Endothelial cell of umbilical vein (primary cell): ENCODE results near the gene TMPRSS4. TPM values are rescaled to one million over a fixed set of nuclear protein-coding genes. Genes with fewer than 3 reads are reported as not detected.

Source experiments
- BruUV-seq: library from RNA; stranded (reverse); fragments of 400-500 nt; replicated peaks from 2 replicates; lab custom pipeline; 2021; lab: Mats Ljungman, UMichigan
- CTCF ChIA-PET: fragments of 300-600, 350-600 bp; sonication (Branson Sonifier 250); formaldehyde crosslinking; loops from one replicate; lab custom pipeline; 2021; ENCODE audit warnings: antibody characterized with exemption, inconsistent platforms; lab: Charles Lee
- POLR2A ChIA-PET: fragments of 300-600, 350-600 bp; sonication (Branson Sonifier 250); formaldehyde crosslinking; loops from one replicate; lab custom pipeline; 2021; ENCODE audit warnings: antibody characterized with exemption, inconsistent platforms; lab: Charles Lee
- DNase-seq: peaks from one replicate; pipeline ENCODE4 v3.0.0-alpha.2; 2011; ENCODE audit warnings: low read depth, low spot score
- FAIRE-seq: peaks from 2 replicates; lab custom pipeline; 2011; peaks lifted over from hg19 to GRCh38; lab: Jason Lieb, UNC
- H2AFZ ChIP-seq: 2 replicates; pipeline ENCODE4 v1.6.0; 2012; ENCODE audit warnings: low read depth, low read length, control low read depth, inconsistent platforms
- H3K27ac ChIP-seq: 2 replicates; pipeline ENCODE4 v1.5.1; 2011; ENCODE audit warnings: low read depth, mild to moderate bottlenecking, control low read depth, low read length, moderate library complexity; ENCODE audit not compliant: insufficient read depth
- H3K27me3 ChIP-seq, 2 experiments: 2 replicates each; pipeline versions ENCODE4 v1.6.0 to v1.6.1; 2011; ENCODE audit warnings: low read length in 2 of 2, mixed read lengths in 1 of 2; ENCODE audit not compliant: control insufficient read depth in 2 of 2, insufficient read depth in 2 of 2
- H3K36me3 ChIP-seq, 2 experiments: 2 replicates in 1 of 2; 3 replicates in 1 of 2; pipeline ENCODE4 v1.5.1; 2011; ENCODE audit warnings: low read length in 2 of 2, mild to moderate bottlenecking in 1 of 2, moderate library complexity in 1 of 2; ENCODE audit not compliant: control insufficient read depth in 2 of 2, insufficient read depth in 2 of 2; ENCODE audit errors: extremely low read depth in 1 of 2
- H3K4me1 ChIP-seq: 3 replicates; pipeline ENCODE4 v1.5.1; 2011; ENCODE audit warnings: mild to moderate bottlenecking, low read length; ENCODE audit not compliant: control insufficient read depth, insufficient read depth; ENCODE audit errors: extremely low read depth
- H3K4me2 ChIP-seq: 2 replicates; pipeline ENCODE4 v1.6.1; 2011; ENCODE audit warnings: low read length, control low read depth, mixed read lengths; ENCODE audit not compliant: insufficient read depth
- H3K4me3 ChIP-seq, 3 experiments: fragments of 200-600 bp in 1 of 3; sonication (generic), shearing (Covaris generic) in 1 of 3; replicated peaks in 1 of 3; 2 replicates each; pipeline ENCODE4 v1.5.1; 2011 to 2016; ENCODE audit warnings: control low read depth in 3 of 3, low read length in 3 of 3, mild to moderate bottlenecking in 2 of 3, inconsistent platforms in 1 of 3, low read depth in 1 of 3, moderate library complexity in 1 of 3; ENCODE audit not compliant: insufficient read depth in 1 of 3
- H3K79me2 ChIP-seq: 2 replicates; pipeline ENCODE4 v1.6.0; 2012; ENCODE audit warnings: low read length, inconsistent platforms; ENCODE audit not compliant: control insufficient read depth, insufficient read depth
- H3K9ac ChIP-seq: replicated peaks from 2 replicates; pipeline ENCODE3; 2011; ENCODE audit warnings: low read length, control low read depth; ENCODE audit not compliant: insufficient read depth; ENCODE audit errors: extremely low read depth
- H3K9me1 ChIP-seq: replicated peaks from 3 replicates; pipeline ENCODE4 v1.6.0; 2011; ENCODE audit warnings: mild to moderate bottlenecking, low read length; ENCODE audit not compliant: control insufficient read depth, insufficient read depth; ENCODE audit errors: extremely low read depth
- H3K9me3 ChIP-seq: replicated peaks from 2 replicates; pipeline ENCODE4 v1.5.1; 2012; ENCODE audit warnings: low read length, inconsistent platforms; ENCODE audit not compliant: control insufficient read depth, insufficient read depth
- H4K20me1 ChIP-seq: replicated peaks from 2 replicates; pipeline ENCODE3; 2011; ENCODE audit warnings: mild to moderate bottlenecking, low read length; ENCODE audit not compliant: control insufficient read depth, insufficient read depth; ENCODE audit errors: extremely low read depth
- EZH2 ChIP-seq: IDR thresholded peaks from 2 replicates; pipeline ENCODE4 v1.6.1; 2012; ENCODE audit warnings: borderline replicate concordance, low read depth, mild to moderate bottlenecking, moderate library complexity, low read length, inconsistent platforms; ENCODE audit not compliant: severe bottlenecking
- FOS ChIP-seq: IDR thresholded peaks from 2 replicates; pipeline ENCODE4 v1.6.1; 2011; ENCODE audit warnings: mild to moderate bottlenecking, low read length, moderate library complexity, borderline replicate concordance; ENCODE audit not compliant: insufficient read depth
- GATA2 ChIP-seq: IDR thresholded peaks from 2 replicates; pipeline ENCODE4 v1.7.0; 2011; ENCODE audit warnings: low read depth, mild to moderate bottlenecking, moderate library complexity, mixed read lengths, low read length; ENCODE audit not compliant: insufficient read length, insufficient read depth
- JUN ChIP-seq: IDR thresholded peaks from 2 replicates; pipeline ENCODE4 v1.6.1; 2011; ENCODE audit warnings: borderline replicate concordance, low read depth; ENCODE audit not compliant: insufficient read length, insufficient read depth
- MYC ChIP-seq: IDR thresholded peaks from one replicate; pipeline ENCODE4 v1.6.1; 2011; ENCODE audit warnings: mild to moderate bottlenecking, low read depth, low read length
- POLR2A ChIP-seq: IDR thresholded peaks from 2 replicates; pipeline ENCODE4 v1.6.1; 2012; ENCODE audit warnings: low read depth, mild to moderate bottlenecking, control low read depth, low read length
- POLR2AphosphoS5 ChIP-seq: IDR thresholded peaks from 2 replicates; pipeline ENCODE4 v1.6.1; 2012; ENCODE audit warnings: low read depth, mild to moderate bottlenecking, control low read depth, low read length, moderate library complexity; ENCODE audit not compliant: insufficient read depth
- dilution Hi-C: fragments of 300-500 bp; cut with MboI; formaldehyde crosslinking; loops from one replicate; pipeline ENCODE4 v1.15.0; 2019; ENCODE audit warnings: low sequenced_read_pairs; ENCODE audit not compliant: extremely low pct_ligation_motif_present
- intact Hi-C: fragments of 100-400 bp; cut with micrococcal nuclease; formaldehyde crosslinking; loops from one replicate; pipeline ENCODE4 v1.10.0; 2022
- polyA plus RNA-seq, 4 experiments: library from polyadenylated mRNA; depleted of rRNA in 3 of 4; stranded (reverse) in 3 of 4; unstranded in 1 of 4; fragments of >200 nt; gene quantifications; 2 replicates each; pipeline versions ENCODE4 v1.2.1 to v1.2.3, GENCODE V29; 2011 to 2012; ENCODE audit warnings: missing spikeins in 1 of 4
- total RNA-seq: library from RNA; stranded (reverse); gene quantifications from 2 replicates; pipeline ENCODE4 v1.2.3, GENCODE V29; 2021
- TF ChIP-seq, protein P1 (sequence below): IDR thresholded peaks from 2 replicates; pipeline ENCODE4 v1.6.1; 2011; ENCODE audit not compliant: insufficient read depth, insufficient read length
- TF ChIP-seq, protein P2 (sequence below), 2 donors: IDR thresholded peaks; 1 replicate in 1 of 2; 2 replicates in 1 of 2; pipeline ENCODE4 v1.5.1; 2011; ENCODE audit warnings: low read length in 2 of 2, mild to moderate bottlenecking in 2 of 2, moderate library complexity in 2 of 2, control low read depth in 1 of 2, inconsistent platforms in 1 of 2, low read depth in 1 of 2; ENCODE audit not compliant: insufficient read depth in 1 of 2; ENCODE audit errors: extremely low read depth in 1 of 2

Gene TMPRSS4
- total and polyA plus RNA-seq, 2 donors (not counting 3 experiments of a cell fraction or from before 2014, with no cell fraction given), result not detected

GRCh38 chr11:118027694-118028093, 49.2 kb upstream of the TMPRSS4 start:
- no peaks in the 10 kb centered on the region for H4K20me1 ChIP-seq
- no peaks in the 10 kb centered on the region for H3K36me3 ChIP-seq
- dilution Hi-C loops (no loop called here), intact Hi-C loops (no loop called here)
- H3K27me3 ChIP-seq, result no peaks in the 10 kb centered on the region
- no peak overlapping the region for H3K9ac ChIP-seq
- H3K4me3 ChIP-seq, result no peak overlapping the region
- no peak overlapping the region for H2AFZ ChIP-seq
- H3K27ac ChIP-seq, result no peak overlapping the region
- CTCF ChIA-PET, result no interaction called here
- TF ChIP-seq POLR2A (no peak), JUN (no peak), FOS (no peak), MYC (no peak), EZH2 (no peak), GATA2 (no peak), POLR2AphosphoS5 (no peak)
- TF ChIP-seq, protein P1, sequence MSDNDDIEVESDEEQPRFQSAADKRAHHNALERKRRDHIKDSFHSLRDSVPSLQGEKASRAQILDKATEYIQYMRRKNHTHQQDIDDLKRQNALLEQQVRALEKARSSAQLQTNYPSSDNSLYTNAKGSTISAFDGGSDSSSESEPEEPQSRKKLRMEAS, result no peak
- TF ChIP-seq, protein P2, sequence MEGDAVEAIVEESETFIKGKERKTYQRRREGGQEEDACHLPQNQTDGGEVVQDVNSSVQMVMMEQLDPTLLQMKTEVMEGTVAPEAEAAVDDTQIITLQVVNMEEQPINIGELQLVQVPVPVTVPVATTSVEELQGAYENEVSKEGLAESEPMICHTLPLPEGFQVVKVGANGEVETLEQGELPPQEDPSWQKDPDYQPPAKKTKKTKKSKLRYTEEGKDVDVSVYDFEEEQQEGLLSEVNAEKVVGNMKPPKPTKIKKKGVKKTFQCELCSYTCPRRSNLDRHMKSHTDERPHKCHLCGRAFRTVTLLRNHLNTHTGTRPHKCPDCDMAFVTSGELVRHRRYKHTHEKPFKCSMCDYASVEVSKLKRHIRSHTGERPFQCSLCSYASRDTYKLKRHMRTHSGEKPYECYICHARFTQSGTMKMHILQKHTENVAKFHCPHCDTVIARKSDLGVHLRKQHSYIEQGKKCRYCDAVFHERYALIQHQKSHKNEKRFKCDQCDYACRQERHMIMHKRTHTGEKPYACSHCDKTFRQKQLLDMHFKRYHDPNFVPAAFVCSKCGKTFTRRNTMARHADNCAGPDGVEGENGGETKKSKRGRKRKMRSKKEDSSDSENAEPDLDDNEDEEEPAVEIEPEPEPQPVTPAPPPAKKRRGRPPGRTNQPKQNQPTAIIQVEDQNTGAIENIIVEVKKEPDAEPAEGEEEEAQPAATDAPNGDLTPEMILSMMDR (IDR thresholded peaks at IDR 0.05; ENCODE audit: extremely low read depth in 1 of 2, insufficient read depth in 1 of 2, low read depth in 1 of 2, low read length in 2 of 2), result no peak
- H3K79me2 ChIP-seq, result no peaks in the 10 kb centered on the region
- no peaks in the 10 kb centered on the region for H3K9me1 ChIP-seq
- POLR2A ChIA-PET, result no interaction called here
- no peak for FAIRE-seq
- H3K4me2 ChIP-seq, result no peak overlapping the region
- H3K9me3 ChIP-seq, result no peaks in the 10 kb centered on the region
- H3K4me1 ChIP-seq, result no peaks in the 10 kb centered on the region
- no peak for DNase-seq
- no TSS peak for BruUV-seq
